ENCODE measurements around the gene ACSL1. TPM values are rescaled to one million over a fixed set of nuclear protein-coding genes. Genes with fewer than 3 reads are reported as not detected.

The ACSL1 gene
- total RNA-seq, 1 experiment from 2014 or later = 12.5 TPM

GRCh38 chr4:184850431-184851199 is 24.8 kb upstream of the ACSL1 start:
- CTCF ChIA-PET = no interaction called here
- ATAC-seq = no peak
- Histone ChIP-seq H3K9ac (ENCODE audit: low read length) (no peak overlapping the region), H2AFZ (ENCODE audit: low read depth, low read length, poor library complexity, severe bottlenecking) (no peak overlapping the region), H4K20me1 (ENCODE audit: insufficient read depth) (no peaks in the 10 kb centered on the region), H3K4me3 (replicated peaks in 1 of 2; ENCODE audit: low read depth in 1 of 2, low read length in 2 of 2) (no peak overlapping the region), H3K27me3 (ENCODE audit: insufficient read depth, low read length) (0 out of 2 replicates have a peak, but pooled peaks cover 10% of the 10 kb centered on the region), H3K9me2 (ENCODE audit: insufficient read depth) (no peaks in the 10 kb centered on the region), H3K36me3 (ENCODE audit: control insufficient read depth in 1 of 2, insufficient read depth in 2 of 2, low read length in 2 of 2) (no peaks in the 10 kb centered on the region), H3K9me3 (ENCODE audit: control insufficient read depth in 1 of 2, insufficient read depth in 1 of 2, low read depth in 1 of 2, low read length in 2 of 2) (no peaks in the 10 kb centered on the region), H3K79me2 (ENCODE audit: insufficient read depth, low read length) (no peaks in the 10 kb centered on the region), H3K4me2 (ENCODE audit: low read length) (no peak overlapping the region), H3K4me1 (ENCODE audit: control insufficient read depth in 1 of 2, insufficient read depth in 2 of 2, low read length in 2 of 2) (no peaks in the 10 kb centered on the region; a peak in 1 of 4 replicates), H3K27ac (ENCODE audit: low read depth, low read length) (no peak overlapping the region)
- RAD21 ChIA-PET (ENCODE audit: low non-redundant PET in 1 of 2, low total read pairs in 2 of 2, uncharacterized antibody in 2 of 2, unreplicated experiment in 2 of 2) = no interaction called here
- POLR2A ChIA-PET = no interaction called here
- no peak for TF ChIP-seq ATF3 (IDR thresholded peaks at IDR 0.05)
- intact Hi-C loops (cut with micrococcal nuclease) = no loop called here
- DNase-seq (ENCODE audit: low read depth, low spot score) = no peak
- BruUV-seq (replicated peaks) = no TSS peak

GRCh38 chr4:184850018-184850417 is 24.2 kb upstream of the ACSL1 start:
- POLR2A ChIA-PET = no interaction called here
- Histone ChIP-seq H3K36me3 (ENCODE audit: control insufficient read depth in 1 of 2, insufficient read depth in 2 of 2, low read length in 2 of 2) (no peaks in the 10 kb centered on the region), H3K4me1 (ENCODE audit: control insufficient read depth in 1 of 2, insufficient read depth in 2 of 2, low read length in 2 of 2) (no peaks in the 10 kb centered on the region), H3K27ac (ENCODE audit: low read depth, low read length) (no peak overlapping the region), H3K4me3 (replicated peaks in 1 of 2; ENCODE audit: low read depth in 1 of 2, low read length in 2 of 2) (no peak overlapping the region), H3K9me2 (ENCODE audit: insufficient read depth) (no peaks in the 10 kb centered on the region), H3K79me2 (ENCODE audit: insufficient read depth, low read length) (no peaks in the 10 kb centered on the region), H3K9ac (ENCODE audit: low read length) (no peak overlapping the region), H3K9me3 (ENCODE audit: control insufficient read depth in 1 of 2, insufficient read depth in 1 of 2, low read depth in 1 of 2, low read length in 2 of 2) (no peaks in the 10 kb centered on the region), H2AFZ (ENCODE audit: low read depth, low read length, poor library complexity, severe bottlenecking) (no peak overlapping the region), H4K20me1 (ENCODE audit: insufficient read depth) (no peaks in the 10 kb centered on the region), H3K4me2 (ENCODE audit: low read length) (no peak overlapping the region), H3K27me3 (ENCODE audit: insufficient read depth, low read length) (0 out of 2 replicates have a peak, but pooled peaks cover 10% of the 10 kb centered on the region)
- DNase-seq (ENCODE audit: low read depth, low spot score) = no peak
- intact Hi-C loops (cut with micrococcal nuclease) = no loop called here
- RAD21 ChIA-PET (ENCODE audit: low non-redundant PET in 1 of 2, low total read pairs in 2 of 2, uncharacterized antibody in 2 of 2, unreplicated experiment in 2 of 2) = no interaction called here
- CTCF ChIA-PET = no interaction called here
- no peak for ATAC-seq
- BruUV-seq (replicated peaks) = no TSS peak
- no peak for TF ChIP-seq TCF7L2 (IDR thresholded peaks at IDR 0.05; ENCODE audit: borderline replicate concordance, extremely low read depth, insufficient read depth, insufficient read length)
- TF ChIP-seq YY1 (IDR thresholded peaks at IDR 0.05; ENCODE audit: extremely low read depth, insufficient replicate concordance, low read depth, low read length) = no peak
- TF ChIP-seq REST (IDR thresholded peaks at IDR 0.05; ENCODE audit: low read depth) = no peak
- TF ChIP-seq POLR2AphosphoS5 (IDR thresholded peaks at IDR 0.05; ENCODE audit: low read depth, low read length) = no peak
